Measurements from ENCODE around the gene DNAAF9.
"Not testable (repeated sequence)": the region's sequence is repeated elsewhere in the genome, so short reads cannot be mapped to it uniquely, and the experiment has no call there.

The DNAAF9 gene

DNA sequence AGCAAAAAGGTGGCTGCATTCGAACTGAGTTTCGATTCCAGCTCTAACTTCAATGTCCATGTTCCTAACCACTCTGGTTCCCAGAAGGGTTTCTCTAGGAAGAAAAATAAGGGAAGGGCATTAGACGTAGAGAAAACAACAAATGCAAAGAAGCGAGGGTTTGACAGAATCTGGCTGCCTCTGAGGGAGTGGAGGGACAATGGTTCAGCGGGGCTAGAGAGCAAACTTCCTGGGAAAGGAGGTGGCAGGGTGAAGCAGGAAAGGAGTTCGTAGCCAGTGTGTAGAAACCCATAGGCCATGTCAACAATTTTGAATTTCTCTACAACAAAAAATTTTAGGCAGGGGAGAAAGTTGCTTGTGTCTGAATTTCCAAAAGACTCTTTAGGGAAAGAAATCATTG is 14.5 kb upstream of the DNAAF9 start:
- no peak overlapping the region for H3K4ac ChIP-seq (ENCODE audit: low read depth in 1 of 2, low read length in 2 of 2)
- H3K79me1 ChIP-seq (replicated peaks; ENCODE audit: low read length, poor library complexity, severe bottlenecking), result no peaks in the 10 kb centered on the region
- no peak for DNase-seq
- no peaks in the 10 kb centered on the region for H3K4me1 ChIP-seq (ENCODE audit: control insufficient read depth, insufficient read depth, low read depth, low read length)
- H2BK12ac ChIP-seq (ENCODE audit: low read length in 2 of 2), result no peak overlapping the region
- H3K9ac ChIP-seq (ENCODE audit: low read length), result no peak overlapping the region
- H3K27me3 ChIP-seq (ENCODE audit: control insufficient read depth in 1 of 2, insufficient read depth in 1 of 2, low read length in 2 of 2), result no peaks in the 10 kb centered on the region
- no peak overlapping the region for H4K8ac ChIP-seq (ENCODE audit: low read length)
- H2AFZ ChIP-seq (ENCODE audit: low read depth, low read length), result no peak overlapping the region
- no peak overlapping the region for H2AK5ac ChIP-seq (ENCODE audit: low read length, severe bottlenecking)
- H3K4me3 ChIP-seq (ENCODE audit: insufficient read depth in 1 of 2, low read depth in 1 of 2, low read length in 2 of 2), result no peak overlapping the region
- no peak overlapping the region for H3K27ac ChIP-seq (ENCODE audit: low read length, poor library complexity, severe bottlenecking)
- no peak overlapping the region for H3K4me2 ChIP-seq (ENCODE audit: low read length, poor library complexity, severe bottlenecking)
- no peak overlapping the region for H3K23ac ChIP-seq (ENCODE audit: low read length in 2 of 2)
- H2BK120ac ChIP-seq (ENCODE audit: low read depth, low read length), result no peak overlapping the region
- no peak overlapping the region for H3K14ac ChIP-seq (ENCODE audit: low read length in 2 of 2)
- no peaks in the 10 kb centered on the region for H3K9me3 ChIP-seq (ENCODE audit: control insufficient read depth, low read length)
- no peak overlapping the region for H4K91ac ChIP-seq (ENCODE audit: low read length)
- H2BK5ac ChIP-seq (ENCODE audit: low read depth, low read length, poor library complexity, severe bottlenecking), result no peak overlapping the region
- no peaks in the 10 kb centered on the region for H3K36me3 ChIP-seq (ENCODE audit: control insufficient read depth in 1 of 2, insufficient read depth in 2 of 2, low read depth in 1 of 2, low read length in 2 of 2)
- H2BK15ac ChIP-seq (ENCODE audit: low read depth, poor library complexity, severe bottlenecking), result no peak overlapping the region
- H3K18ac ChIP-seq (ENCODE audit: low read depth in 1 of 2, low read length in 2 of 2), result no peak overlapping the region
- 65% methylated on average over 4 of the region's 6 CpGs for WGBS

DNA sequence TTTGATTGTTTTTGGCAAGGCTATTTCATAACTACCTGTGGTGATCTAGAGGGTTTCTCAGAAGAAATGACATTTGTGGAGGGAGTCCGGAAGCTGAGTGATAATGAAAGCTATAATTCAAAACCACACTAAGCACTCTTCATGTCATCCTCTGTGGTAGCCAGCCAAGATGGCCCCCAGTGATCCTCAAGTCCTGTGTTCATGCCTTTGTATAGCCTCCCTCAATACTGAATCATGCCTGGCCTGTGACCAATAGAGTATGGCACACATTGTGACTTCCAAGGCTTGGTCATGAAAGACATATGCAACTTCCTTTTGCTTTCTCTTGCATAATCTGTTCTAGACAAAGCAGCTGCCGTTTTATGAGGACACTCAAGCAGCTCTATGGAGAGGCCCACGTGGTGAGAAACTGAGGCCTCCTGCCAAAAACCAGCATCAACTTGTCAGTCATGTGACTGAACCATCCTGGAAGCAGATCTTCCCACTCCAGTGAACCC is 12.8 kb upstream of the DNAAF9 start:
- Histone ChIP-seq H3K27ac (ENCODE audit: low read length, poor library complexity, severe bottlenecking) (no peak overlapping the region), H3K4ac (ENCODE audit: low read depth in 1 of 2, low read length in 2 of 2) (no peak overlapping the region), H2AFZ (ENCODE audit: low read depth, low read length) (no peak overlapping the region), H4K91ac (ENCODE audit: low read length) (no peak overlapping the region), H3K4me2 (ENCODE audit: low read length, poor library complexity, severe bottlenecking) (no peak overlapping the region), H3K14ac (ENCODE audit: low read length in 2 of 2) (no peak overlapping the region), H2BK12ac (ENCODE audit: low read length in 2 of 2) (no peak overlapping the region), H3K79me1 (replicated peaks; ENCODE audit: low read length, poor library complexity, severe bottlenecking) (no peaks in the 10 kb centered on the region), H2BK120ac (ENCODE audit: low read depth, low read length) (no peak overlapping the region), H3K4me1 (ENCODE audit: control insufficient read depth, insufficient read depth, low read depth, low read length) (no peaks in the 10 kb centered on the region), H3K36me3 (ENCODE audit: control insufficient read depth in 1 of 2, insufficient read depth in 2 of 2, low read depth in 1 of 2, low read length in 2 of 2) (no peaks in the 10 kb centered on the region), H2BK5ac (ENCODE audit: low read depth, low read length, poor library complexity, severe bottlenecking) (no peak overlapping the region), H3K9me3 (ENCODE audit: control insufficient read depth, low read length) (no peaks in the 10 kb centered on the region), H3K27me3 (ENCODE audit: control insufficient read depth in 1 of 2, insufficient read depth in 1 of 2, low read length in 2 of 2) (peaks cover 0 to 5% of the 10 kb centered on the region in 2 experiments), H3K4me3 (ENCODE audit: insufficient read depth in 1 of 2, low read depth in 1 of 2, low read length in 2 of 2) (no peak overlapping the region), H3K9ac (ENCODE audit: low read length) (no peak overlapping the region), H4K8ac (ENCODE audit: low read length) (no peak overlapping the region), H3K23ac (ENCODE audit: low read length in 2 of 2) (no peak overlapping the region), H3K18ac (ENCODE audit: low read depth in 1 of 2, low read length in 2 of 2) (no peak overlapping the region), H2BK15ac (ENCODE audit: low read depth, poor library complexity, severe bottlenecking) (no peak overlapping the region), H2AK5ac (ENCODE audit: low read length, severe bottlenecking) (no peak overlapping the region)
- DNase-seq, result peak; percentile 33
- 78% methylated on average over 3 of the region's 3 CpGs for WGBS

DNA sequence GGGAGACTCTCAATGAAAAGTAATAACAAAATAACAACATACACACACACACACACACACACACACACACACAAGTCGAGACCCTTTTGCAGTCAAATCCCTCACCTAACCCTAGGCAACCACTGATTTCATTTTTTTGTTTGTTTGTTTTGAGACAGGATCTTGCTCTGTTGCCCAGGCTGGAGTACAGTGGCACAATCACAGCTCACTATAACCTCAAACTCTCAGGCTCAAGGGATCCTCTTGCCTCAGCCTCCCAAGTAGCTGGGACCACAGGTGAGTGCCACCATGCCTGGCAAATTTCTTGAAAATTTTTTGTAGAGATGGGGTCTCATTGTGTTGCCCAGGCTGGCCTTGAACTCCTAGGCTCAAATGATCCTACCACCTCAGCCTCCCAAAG is 10.7 kb upstream of the DNAAF9 start:
- H3K9me3 ChIP-seq (ENCODE audit: control insufficient read depth, low read length); H3K23ac ChIP-seq (ENCODE audit: low read length in 2 of 2); H3K27ac ChIP-seq (ENCODE audit: low read length, poor library complexity, severe bottlenecking); H3K36me3 ChIP-seq (ENCODE audit: control insufficient read depth in 1 of 2, insufficient read depth in 2 of 2, low read depth in 1 of 2, low read length in 2 of 2); H3K27me3 ChIP-seq (ENCODE audit: control insufficient read depth in 1 of 2, insufficient read depth in 1 of 2, low read length in 2 of 2); H3K4me2 ChIP-seq (ENCODE audit: low read length, poor library complexity, severe bottlenecking); H3K14ac ChIP-seq (ENCODE audit: low read length in 2 of 2); H2BK5ac ChIP-seq (ENCODE audit: low read depth, low read length, poor library complexity, severe bottlenecking); H3K9ac ChIP-seq (ENCODE audit: low read length); H2BK12ac ChIP-seq (ENCODE audit: low read length in 2 of 2); H3K18ac ChIP-seq (ENCODE audit: low read depth in 1 of 2, low read length in 2 of 2); H2BK15ac ChIP-seq (ENCODE audit: low read depth, poor library complexity, severe bottlenecking); H2BK120ac ChIP-seq (ENCODE audit: low read depth, low read length); H3K4me1 ChIP-seq (ENCODE audit: control insufficient read depth, insufficient read depth, low read depth, low read length); H2AFZ ChIP-seq (ENCODE audit: low read depth, low read length); DNase-seq; H3K4me3 ChIP-seq (ENCODE audit: insufficient read depth in 1 of 2, low read depth in 1 of 2, low read length in 2 of 2); H4K91ac ChIP-seq (ENCODE audit: low read length); H3K79me1 ChIP-seq (replicated peaks; ENCODE audit: low read length, poor library complexity, severe bottlenecking); H4K8ac ChIP-seq (ENCODE audit: low read length); H2AK5ac ChIP-seq (ENCODE audit: low read length, severe bottlenecking); H3K4ac ChIP-seq (ENCODE audit: low read depth in 1 of 2, low read length in 2 of 2): not testable (repeated sequence)
- 57% methylated on average over 1 of the region's 1 CpG for WGBS

DNA sequence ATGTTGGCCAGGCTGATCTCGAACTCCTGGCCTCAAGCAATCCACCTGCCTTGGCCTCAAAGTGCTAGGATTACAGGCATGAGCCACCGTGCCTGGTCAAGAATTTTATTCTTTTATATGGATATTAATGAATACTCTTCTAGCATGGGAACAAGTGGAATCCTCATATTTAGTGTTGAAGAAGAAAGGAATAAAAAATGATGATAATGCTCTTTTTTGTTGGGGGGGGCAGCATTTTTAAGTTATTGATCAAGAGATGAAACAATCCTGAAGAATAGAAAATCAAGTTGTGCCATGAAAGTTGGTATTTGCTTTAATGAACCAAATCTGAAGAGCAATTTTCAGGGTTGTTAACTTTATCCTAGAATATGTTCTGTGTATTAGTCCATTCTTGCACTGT is 6.7 kb upstream of the DNAAF9 start:
- Histone ChIP-seq H3K4me1 (ENCODE audit: control insufficient read depth, insufficient read depth, low read depth, low read length) (no peaks in the 10 kb centered on the region), H3K27ac (ENCODE audit: low read length, poor library complexity, severe bottlenecking) (no peak overlapping the region), H3K4me3 (ENCODE audit: insufficient read depth in 1 of 2, low read depth in 1 of 2, low read length in 2 of 2) (no peak overlapping the region), H3K14ac (ENCODE audit: low read length in 2 of 2) (no peak overlapping the region), H4K91ac (ENCODE audit: low read length) (no peak overlapping the region), H3K9ac (ENCODE audit: low read length) (no peak overlapping the region), H2AK5ac (ENCODE audit: low read length, severe bottlenecking) (no peak overlapping the region), H3K4ac (ENCODE audit: low read depth in 1 of 2, low read length in 2 of 2) (no peak overlapping the region), H2BK12ac (ENCODE audit: low read length in 2 of 2) (no peak overlapping the region), H3K23ac (ENCODE audit: low read length in 2 of 2) (no peak overlapping the region), H3K4me2 (ENCODE audit: low read length, poor library complexity, severe bottlenecking) (no peak overlapping the region), H3K27me3 (ENCODE audit: control insufficient read depth in 1 of 2, insufficient read depth in 1 of 2, low read length in 2 of 2) (peaks cover 0 to 5% of the 10 kb centered on the region in 2 experiments), H2BK120ac (ENCODE audit: low read depth, low read length) (no peak overlapping the region), H2AFZ (ENCODE audit: low read depth, low read length) (no peak overlapping the region), H3K9me3 (ENCODE audit: control insufficient read depth, low read length) (no peaks in the 10 kb centered on the region), H3K36me3 (ENCODE audit: control insufficient read depth in 1 of 2, insufficient read depth in 2 of 2, low read depth in 1 of 2, low read length in 2 of 2) (no peaks in the 10 kb centered on the region), H3K79me1 (replicated peaks; ENCODE audit: low read length, poor library complexity, severe bottlenecking) (no peaks in the 10 kb centered on the region), H2BK5ac (ENCODE audit: low read depth, low read length, poor library complexity, severe bottlenecking) (no peak overlapping the region), H3K18ac (ENCODE audit: low read depth in 1 of 2, low read length in 2 of 2) (no peak overlapping the region), H4K8ac (ENCODE audit: low read length) (no peak overlapping the region), H2BK15ac (ENCODE audit: low read depth, poor library complexity, severe bottlenecking) (no peak overlapping the region)
- DNase-seq, result no peak
- 47% methylated on average over 1 of the region's 2 CpGs for WGBS
